Calu3 (cell line): ENCODE measurements around the gene PCMTD2. TPM values are rescaled to one million over a fixed set of nuclear protein-coding genes. Genes with fewer than 3 reads are reported as not detected.
"Not testable (repeated sequence)": the region's sequence is repeated elsewhere in the genome, so short reads cannot be mapped to it uniquely, and the experiment has no call there.

Experiments
- BruUV-seq: library from RNA; stranded (reverse); fragments of 400-500 nt; replicated peaks from 2 replicates; lab custom pipeline; 2021; lab: Mats Ljungman, UMichigan
- CTCF ChIA-PET: fragments of 300-600 bp; sonication (Branson Sonifier 250); formaldehyde crosslinking; loops from one replicate; lab custom pipeline; 2022; ENCODE audit warnings: antibody characterized with exemption; lab: Charles Lee
- DNase-seq: peaks from one replicate; pipeline ENCODE4 v3.0.0; 2022
- H3K27ac Mint-ChIP-seq: one replicate; pipeline ENCODE4 v1.8.0; 2022; ENCODE audit warnings: mixed read lengths; ENCODE audit not compliant: unreplicated experiment
- H3K27me3 Mint-ChIP-seq: one replicate; pipeline ENCODE4 v1.8.0; 2022; ENCODE audit warnings: mixed read lengths; ENCODE audit not compliant: unreplicated experiment
- H3K36me3 Mint-ChIP-seq: one replicate; pipeline ENCODE4 v1.8.0; 2022; ENCODE audit warnings: mild to moderate bottlenecking, moderate library complexity, mixed read lengths; ENCODE audit not compliant: insufficient read depth, unreplicated experiment
- H3K4me1 Mint-ChIP-seq: one replicate; pipeline ENCODE4 v1.8.0; 2022; ENCODE audit warnings: mild to moderate bottlenecking, low read depth, mixed read lengths; ENCODE audit not compliant: unreplicated experiment
- H3K4me3 Mint-ChIP-seq: one replicate; pipeline ENCODE4 v1.8.0; 2022; ENCODE audit warnings: mild to moderate bottlenecking, low read depth, moderate library complexity, mixed read lengths; ENCODE audit not compliant: unreplicated experiment
- H3K9me3 Mint-ChIP-seq: one replicate; pipeline ENCODE4 v1.8.0; 2022; ENCODE audit warnings: low read depth, mixed read lengths; ENCODE audit not compliant: unreplicated experiment
- intact Hi-C: fragments of 100-400 bp; cut with micrococcal nuclease; formaldehyde crosslinking; loops from one replicate; pipeline ENCODE4 v1.10.0; 2022; ENCODE audit not compliant: unreplicated experiment
- total RNA-seq: library from RNA; stranded (reverse); gene quantifications from 2 replicates; pipeline ENCODE4 v1.2.3, GENCODE V29; 2022

Gene PCMTD2
- total RNA-seq, 1 experiment from 2014 or later: 62.2 TPM

DNA sequence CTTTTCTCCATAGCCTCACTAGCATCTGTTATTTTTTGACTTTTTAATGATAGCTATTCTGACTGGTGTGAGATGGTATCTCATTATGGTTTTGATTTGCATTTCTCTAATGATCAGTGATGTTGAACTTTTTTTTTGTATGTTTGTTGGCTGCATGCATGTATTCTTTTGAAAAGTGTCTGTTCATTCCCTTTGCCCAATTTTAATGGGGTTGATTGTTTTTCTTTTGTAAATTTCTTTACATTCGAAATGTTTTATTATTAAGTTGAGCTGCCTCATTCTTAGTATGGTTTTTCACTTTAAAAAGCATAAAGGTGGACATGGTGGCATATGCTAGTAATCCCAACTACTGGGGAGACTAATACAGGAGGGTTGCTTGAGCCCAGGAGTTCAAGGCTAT, 58.2 kb downstream of the PCMTD2 start:
- H3K27ac Mint-ChIP-seq, intact Hi-C loops, H3K4me1 Mint-ChIP-seq, H3K4me3 Mint-ChIP-seq, BruUV-seq, CTCF ChIA-PET, H3K36me3 Mint-ChIP-seq, DNase-seq, H3K9me3 Mint-ChIP-seq: not testable (repeated sequence)
- peaks cover 42% of the 10 kb centered on the region for H3K27me3 Mint-ChIP-seq

DNA sequence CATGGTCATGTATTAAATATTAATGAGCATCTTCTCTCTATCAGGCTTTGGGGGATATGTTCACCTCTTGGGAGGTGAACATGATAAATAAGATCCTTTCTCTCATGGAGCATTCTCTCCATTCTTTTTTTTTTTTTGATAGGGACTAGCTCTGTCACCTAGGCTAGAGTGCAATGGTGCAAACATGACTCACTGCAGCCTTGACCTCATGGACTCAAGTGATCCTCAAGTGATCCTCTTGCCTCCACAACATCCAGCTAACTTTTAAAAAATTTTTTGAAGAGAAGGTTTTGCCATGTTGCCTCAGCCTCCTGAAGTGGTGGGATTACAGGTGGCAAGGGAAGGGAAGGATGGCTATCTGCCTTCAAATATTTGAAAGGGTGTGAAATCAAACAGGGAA, 59.8 kb downstream of the PCMTD2 start:
- DNase-seq, BruUV-seq, H3K4me1 Mint-ChIP-seq, H3K27ac Mint-ChIP-seq, CTCF ChIA-PET, H3K9me3 Mint-ChIP-seq, intact Hi-C loops, H3K36me3 Mint-ChIP-seq, H3K4me3 Mint-ChIP-seq: not testable (repeated sequence)
- peaks cover 56% of the 10 kb centered on the region for H3K27me3 Mint-ChIP-seq

DNA sequence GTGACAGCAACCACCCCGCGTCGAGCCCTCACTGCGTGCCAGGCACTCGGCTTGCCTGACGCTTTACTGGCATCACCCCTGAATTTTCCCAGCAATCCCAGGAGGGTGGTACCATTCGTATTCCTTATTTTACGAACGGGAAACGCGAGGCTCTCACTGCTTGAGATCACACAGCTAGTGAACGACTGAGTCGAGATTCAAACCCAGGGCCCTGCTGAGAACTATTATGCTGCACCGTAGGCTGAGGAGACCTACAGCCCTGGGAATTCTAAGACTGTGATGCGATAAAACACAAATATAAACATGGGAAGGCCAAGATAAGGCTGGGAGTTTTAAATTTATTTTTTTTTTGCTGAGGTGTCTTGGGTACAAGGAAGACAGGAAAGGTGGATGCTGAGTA, 60.3 kb downstream of the PCMTD2 start:
- H3K9me3 Mint-ChIP-seq, H3K27ac Mint-ChIP-seq, H3K4me1 Mint-ChIP-seq, DNase-seq, H3K4me3 Mint-ChIP-seq, BruUV-seq, intact Hi-C loops, CTCF ChIA-PET, H3K36me3 Mint-ChIP-seq: not testable (repeated sequence)
- peaks cover 56% of the 10 kb centered on the region for H3K27me3 Mint-ChIP-seq

DNA sequence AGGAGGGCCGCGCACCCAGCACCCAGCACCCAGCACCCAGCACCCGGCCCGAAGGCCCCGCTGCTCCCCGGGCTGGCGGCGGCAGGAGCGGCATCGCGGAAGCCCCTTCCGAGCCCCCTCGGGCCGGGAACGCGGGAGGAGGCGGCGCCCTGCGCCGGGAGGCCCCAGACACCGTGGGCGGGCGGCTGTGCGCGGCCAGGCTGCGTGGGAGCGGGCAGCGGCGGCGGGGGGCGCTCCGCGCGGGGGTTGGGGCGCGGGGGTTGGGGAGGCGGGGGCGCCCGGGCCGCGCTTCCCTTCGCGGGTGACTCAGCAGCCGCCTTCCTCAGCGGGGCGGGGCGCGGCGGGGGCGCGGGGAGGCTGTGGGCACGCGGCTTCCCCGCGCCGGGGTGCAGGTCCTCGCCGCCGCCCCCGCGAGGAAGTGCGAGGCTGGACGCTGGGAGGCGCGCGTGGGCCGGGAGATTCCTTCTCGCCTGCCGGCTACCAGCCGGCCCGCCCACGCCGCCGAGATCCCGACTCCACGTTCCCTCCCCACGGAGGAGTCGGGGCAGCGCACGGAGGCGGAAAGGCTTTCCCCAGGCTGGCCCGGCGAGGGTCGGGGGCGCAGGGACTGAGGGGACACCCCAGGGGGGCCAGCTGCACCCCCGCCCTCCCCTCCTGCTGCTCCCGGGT, 61.0 kb downstream of the PCMTD2 start:
- CTCF ChIA-PET, H3K4me1 Mint-ChIP-seq, H3K27ac Mint-ChIP-seq, intact Hi-C loops, H3K4me3 Mint-ChIP-seq, H3K9me3 Mint-ChIP-seq, H3K36me3 Mint-ChIP-seq, BruUV-seq: not testable (repeated sequence)
- H3K27me3 Mint-ChIP-seq: peaks cover 56% of the 10 kb centered on the region
- DNase-seq: peak; percentile 25

- H3K4me1 Mint-ChIP-seq, H3K36me3 Mint-ChIP-seq, intact Hi-C loops, H3K4me3 Mint-ChIP-seq, H3K9me3 Mint-ChIP-seq, DNase-seq, H3K27ac Mint-ChIP-seq, CTCF ChIA-PET, BruUV-seq: not testable (repeated sequence)
- peaks cover 59% of the 10 kb centered on the region for H3K27me3 Mint-ChIP-seq
These were observed 61.8 kb downstream of the PCMTD2 start for GRCh38 chr20:64317331-64317730.

DNA sequence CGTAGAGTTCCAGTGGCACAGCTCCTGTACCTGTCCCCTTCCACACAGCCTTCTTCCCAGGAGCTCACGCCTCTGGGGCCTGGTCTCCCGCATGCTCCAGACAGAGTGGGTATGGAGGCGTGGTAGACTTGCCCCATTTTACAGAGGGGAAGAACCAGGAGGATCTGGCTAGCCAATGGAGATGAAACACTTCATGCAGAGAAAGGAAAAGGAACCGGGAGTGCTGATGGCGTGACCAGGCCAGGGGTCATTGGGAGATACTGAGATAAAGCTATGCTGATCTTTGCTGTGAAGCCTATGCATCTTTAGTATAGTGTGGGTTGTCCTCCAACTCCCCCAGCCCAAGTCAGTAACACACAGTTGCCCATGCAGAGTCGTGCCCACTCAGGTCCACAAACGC, 62.5 kb downstream of the PCMTD2 start:
- H3K36me3 Mint-ChIP-seq, H3K4me3 Mint-ChIP-seq, H3K4me1 Mint-ChIP-seq, H3K27ac Mint-ChIP-seq, H3K9me3 Mint-ChIP-seq, intact Hi-C loops, CTCF ChIA-PET, BruUV-seq, DNase-seq: not testable (repeated sequence)
- peaks cover 67% of the 10 kb centered on the region for H3K27me3 Mint-ChIP-seq

- H3K4me1 Mint-ChIP-seq, intact Hi-C loops, H3K27ac Mint-ChIP-seq, H3K4me3 Mint-ChIP-seq, CTCF ChIA-PET, DNase-seq, H3K36me3 Mint-ChIP-seq, H3K9me3 Mint-ChIP-seq, BruUV-seq: not testable (repeated sequence)
- H3K27me3 Mint-ChIP-seq: peaks cover 70% of the 10 kb centered on the region
These were observed 66.7 kb downstream of the PCMTD2 start for GRCh38 chr20:64322031-64322789.

Other genes with a start within 250 kb of the PCMTD2 start
- 4.9 and 5.0 TPM in 2 replicates for gene C20orf204, start 219.6 kb upstream of the PCMTD2 start, total RNA-seq
- not detected in 2 replicates for gene SOX18, start 206.1 kb upstream of the PCMTD2 start, total RNA-seq
- gene TCEA2, start 192.6 kb upstream of the PCMTD2 start, total RNA-seq: 39.9 and 43.7 TPM in 2 replicates
- gene RGS19, start 176.2 kb upstream of the PCMTD2 start, total RNA-seq: 17.2 and 17.8 TPM in 2 replicates
- gene OPRL1, start 175.7 kb upstream of the PCMTD2 start, total RNA-seq: 0.17 and 0.33 TPM in 2 replicates
- not detected in 2 replicates for gene LKAAEAR1, start 171.3 kb upstream of the PCMTD2 start, total RNA-seq
- gene NPBWR2, start 148.2 kb upstream of the PCMTD2 start, total RNA-seq: not detected in 2 replicates
- gene MYT1, start 91.3 kb upstream of the PCMTD2 start, total RNA-seq: 0.45 TPM in 1 of 2 replicates, not detected in the other